MCF 10A (cell line): ENCODE data around the gene RNASEH1. TPM values are rescaled to one million over a fixed set of nuclear protein-coding genes. Genes with fewer than 3 reads are reported as not detected.

Experiments used
- BruUV-seq: library from RNA; stranded (reverse); fragments of 400-500 nt; replicated peaks from 2 replicates; lab custom pipeline; 2021; lab: Mats Ljungman, UMichigan
- CTCF ChIA-PET: fragments of 300-600 bp; sonication (Branson Sonifier 250); formaldehyde crosslinking; extraction: SDS; loops from one replicate; lab custom pipeline; 2021; ENCODE audit warnings: antibody characterized with exemption, inconsistent platforms; lab: Yijun Ruan, JAX
- POLR2A ChIA-PET: fragments of 300-600, 350-650 bp; sonication (Branson Sonifier 250); formaldehyde crosslinking; extraction: SDS; loops from one replicate; lab custom pipeline; 2020; ENCODE audit warnings: antibody characterized with exemption, inconsistent platforms; lab: Yijun Ruan, JAX
- DNase-seq: peaks from one replicate; pipeline ENCODE4 v3.0.0-alpha.2; 2018; ENCODE audit not compliant: unreplicated experiment
- H3K27ac Mint-ChIP-seq: one replicate; pipeline ENCODE4 v1.8.0; 2022; ENCODE audit warnings: mild to moderate bottlenecking, low read depth, mixed read lengths; ENCODE audit not compliant: unreplicated experiment
- H3K27me3 Mint-ChIP-seq: one replicate; pipeline ENCODE4 v1.8.0; 2022; ENCODE audit warnings: mixed read lengths; ENCODE audit not compliant: insufficient read depth, unreplicated experiment
- H3K36me3 Mint-ChIP-seq: one replicate; pipeline ENCODE4 v1.8.0; 2022; ENCODE audit warnings: mild to moderate bottlenecking, moderate library complexity, mixed read lengths; ENCODE audit not compliant: insufficient read depth, unreplicated experiment
- H3K4me1 Mint-ChIP-seq: one replicate; pipeline ENCODE4 v1.8.0; 2022; ENCODE audit warnings: mixed read lengths; ENCODE audit not compliant: insufficient read depth, unreplicated experiment
- H3K4me3 Mint-ChIP-seq: one replicate; pipeline ENCODE4 v1.8.0; 2022; ENCODE audit warnings: mild to moderate bottlenecking, moderate library complexity, mixed read lengths; ENCODE audit not compliant: unreplicated experiment
- H3K9me3 Mint-ChIP-seq: one replicate; pipeline ENCODE4 v1.8.0; 2022; ENCODE audit warnings: mixed read lengths; ENCODE audit not compliant: unreplicated experiment
- CTCF ChIP-seq: fragments of 200-600 bp; IDR thresholded peaks from one replicate; pipeline ENCODE4 v1.8.0; 2022; ENCODE audit warnings: antibody characterized with exemption, mild to moderate bottlenecking; ENCODE audit not compliant: unreplicated experiment
- intact Hi-C: fragments of 100-400 bp; cut with micrococcal nuclease; formaldehyde crosslinking; loops from 2 replicates; pipeline ENCODE4 v1.14.1; 2022
- total RNA-seq: library from RNA; stranded (reverse); gene quantifications from 2 replicates; pipeline ENCODE4 v1.2.3, GENCODE V29; 2022

Gene RNASEH1
- total RNA-seq, 1 experiment from 2014 or later = 48.3 TPM

DNA sequence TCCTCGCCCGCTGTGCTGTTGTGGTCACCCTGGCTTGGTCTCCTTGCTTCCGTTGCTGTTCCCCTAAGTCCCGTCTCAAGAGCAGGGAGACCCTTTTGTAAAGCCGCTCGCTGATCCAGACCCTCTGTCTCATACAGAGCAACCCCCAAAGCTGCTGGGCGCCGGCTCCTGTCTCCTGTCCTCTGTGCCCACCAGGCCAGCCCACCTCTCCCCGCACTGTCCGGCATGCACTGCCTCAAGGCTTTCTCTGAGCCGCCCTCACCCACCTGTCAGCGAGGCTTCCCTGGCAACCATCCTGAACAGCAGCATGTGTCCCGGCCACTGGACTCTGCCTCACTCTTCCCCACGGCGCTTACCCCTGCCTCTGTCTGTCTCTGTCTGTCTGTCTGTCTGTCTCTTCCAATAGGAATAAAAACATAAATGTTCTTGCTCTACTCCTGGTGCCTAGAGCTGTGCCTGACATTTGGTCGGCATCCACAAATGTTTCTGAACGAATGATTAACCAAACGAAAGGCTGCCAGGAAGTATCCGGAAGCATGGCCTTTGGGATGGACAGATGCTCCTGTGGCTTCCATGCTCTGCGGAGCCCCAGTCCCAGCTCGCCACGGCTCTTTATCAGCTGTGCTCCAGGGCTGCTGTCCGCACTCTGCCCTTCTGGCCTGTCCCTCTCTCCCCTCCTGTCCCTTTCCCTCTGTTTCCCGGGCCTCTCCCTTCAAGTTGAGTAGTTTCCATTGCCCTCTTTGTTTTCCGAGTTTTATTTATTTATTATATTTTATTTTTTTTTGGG is 44.6 kb upstream of the RNASEH1 start:
- no peak for TF ChIP-seq CTCF
- intact Hi-C loops = no loop called here
- ChIA-PET POLR2A (no interaction called here), CTCF (interaction anchor here (0.7 kb wide), 1 partner anchor 12 kb away, joined by 3 read pairs; no protein-coding TSS in a partner anchor)
- Mint-ChIP-seq H3K36me3 (no peaks in the 10 kb centered on the region), H3K9me3 (no peaks in the 10 kb centered on the region), H3K4me3 (no peak overlapping the region), H3K27me3 (peaks cover 11% of the 10 kb centered on the region), H3K4me1 (no peaks in the 10 kb centered on the region), H3K27ac (no peak overlapping the region)
- no TSS peak for BruUV-seq
- DNase-seq = no peak

DNA sequence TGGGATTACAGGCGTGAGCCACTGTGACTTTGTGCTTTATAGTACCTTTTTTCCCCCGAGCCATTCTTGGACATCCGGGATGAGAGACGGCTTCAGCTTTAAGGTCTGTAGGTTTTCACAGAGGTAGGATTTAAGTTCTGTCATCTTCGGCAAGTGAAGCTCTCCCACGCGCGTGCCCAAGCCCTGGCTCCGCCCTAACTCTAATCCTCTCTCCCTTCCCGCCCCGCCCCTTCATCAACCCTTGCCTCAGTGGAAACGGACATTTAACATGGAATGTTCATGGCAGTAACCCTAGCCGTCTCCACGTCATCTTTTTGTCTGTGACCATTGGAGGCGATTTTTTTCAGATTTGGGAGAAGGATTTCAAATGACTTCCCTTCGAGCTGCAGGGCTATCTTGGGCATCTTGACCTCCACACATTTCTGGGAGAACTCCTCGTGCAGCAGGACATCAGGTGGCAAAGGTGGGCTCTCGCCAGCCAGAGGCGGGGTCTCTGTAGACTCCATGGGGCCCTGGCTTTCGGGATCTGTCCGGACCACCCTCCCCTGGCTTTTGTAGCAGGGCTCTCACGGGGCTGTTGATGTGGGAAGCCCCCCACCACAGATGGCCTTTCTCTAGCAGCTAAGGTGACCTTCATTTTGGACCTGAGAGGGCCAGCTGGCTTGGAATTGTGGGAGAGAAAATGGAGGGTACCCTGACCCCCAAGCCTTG is 43.6 kb upstream of the RNASEH1 start:
- Mint-ChIP-seq H3K27ac (no peak overlapping the region), H3K9me3 (no peaks in the 10 kb centered on the region), H3K4me3 (no peak overlapping the region), H3K4me1 (no peaks in the 10 kb centered on the region), H3K36me3 (no peaks in the 10 kb centered on the region), H3K27me3 (peaks cover 11% of the 10 kb centered on the region)
- no peak for TF ChIP-seq CTCF
- no TSS peak for BruUV-seq
- ChIA-PET CTCF (no interaction called here), POLR2A (interaction anchor here (0.5 kb wide), 1 partner anchor 83 kb away, joined by 3 read pairs; no protein-coding TSS in a partner anchor)
- intact Hi-C loops = no loop called here
- DNase-seq = no peak

DNA sequence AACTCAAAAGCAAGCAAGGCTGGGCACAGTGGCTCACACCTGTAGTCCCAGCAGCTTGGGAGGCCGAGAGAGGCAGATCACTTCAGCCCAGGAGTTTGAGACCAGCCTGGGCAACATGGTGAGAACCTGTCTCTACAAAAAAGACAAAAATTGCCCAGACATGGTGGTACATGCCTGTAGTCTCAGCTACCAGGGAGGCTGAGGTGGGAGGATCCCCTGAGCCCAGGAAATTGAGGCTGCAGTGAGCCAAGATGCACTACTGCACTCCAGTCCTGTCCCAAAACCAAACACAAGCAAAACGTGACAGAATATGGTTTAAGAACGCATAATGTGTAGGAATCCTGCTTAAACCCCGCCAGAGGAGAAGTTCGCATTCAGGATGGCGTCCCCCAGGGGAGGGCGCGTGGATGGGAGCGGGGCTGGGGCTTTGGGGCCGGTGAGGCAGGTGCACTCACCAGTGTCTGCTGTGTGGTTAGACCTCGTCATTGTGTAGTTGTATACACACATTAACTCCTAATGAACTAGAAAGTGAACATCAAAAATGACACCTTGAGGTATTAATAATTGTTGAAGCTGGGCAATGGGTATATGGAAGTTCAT is 42.2 kb upstream of the RNASEH1 start:
- POLR2A ChIA-PET = interaction anchor here (0.6 kb wide), 1 partner anchor 13 kb away, joined by 3 read pairs; no protein-coding TSS in a partner anchor
- no peak for TF ChIP-seq CTCF
- Mint-ChIP-seq H3K27me3 (peaks cover 11% of the 10 kb centered on the region), H3K36me3 (no peaks in the 10 kb centered on the region), H3K9me3 (no peaks in the 10 kb centered on the region), H3K27ac (no peak overlapping the region), H3K4me1 (no peaks in the 10 kb centered on the region), H3K4me3 (no peak overlapping the region)
- no TSS peak for BruUV-seq
- intact Hi-C loops = no loop called here
- no peak for DNase-seq
- CTCF ChIA-PET = interaction anchor here (0.6 kb wide), 1 partner anchor 127 kb away, joined by 3 read pairs; no protein-coding TSS in a partner anchor
